Activated CD4-positive, alpha-beta T cell treated with anti-CD3 and anti-CD28 coated beads, Interleukin-2, amount 50 U/mL, for 16 hours (primary cell): ENCODE data around the gene SLC35F3.
A peak's percentile ranks its signal among the peaks of the same experiment; 100 is the strongest.

Experiments
- DNase-seq: peaks from one replicate; pipeline ENCODE4 v3.0.0-alpha.2; 2020

Gene SLC35F3

GRCh38 chr1:234330843-234331215, 426.4 kb downstream of the SLC35F3 start:
- DNase-seq: no peak

- DNase-seq: no peak
These were observed 427.0 kb downstream of the SLC35F3 start for GRCh38 chr1:234331507-234331906.

GRCh38 chr1:234336359-234336758, 431.9 kb downstream of the SLC35F3 start:
- no peak for DNase-seq

- no peak for DNase-seq
These were observed 432.8 kb downstream of the SLC35F3 start for GRCh38 chr1:234337233-234337632.

GRCh38 chr1:234340528-234340927, 436.1 kb downstream of the SLC35F3 start:
- no peak for DNase-seq

- no peak for DNase-seq
These were observed 438.3 kb downstream of the SLC35F3 start for GRCh38 chr1:234342774-234343173.

GRCh38 chr1:234345237-234345636, 440.8 kb downstream of the SLC35F3 start:
- no peak for DNase-seq

- DNase-seq: no peak
These were observed 444.5 kb downstream of the SLC35F3 start for GRCh38 chr1:234348964-234349363.

GRCh38 chr1:234355782-234356510, 451.5 kb downstream of the SLC35F3 start:
- DNase-seq: peak; percentile 23

- DNase-seq: peak; percentile 64
These were observed 452.3 kb downstream of the SLC35F3 start for GRCh38 chr1:234356615-234357269.

GRCh38 chr1:234357831-234358230, 453.4 kb downstream of the SLC35F3 start:
- no peak for DNase-seq

GRCh38 chr1:234361102-234361603, 456.7 kb downstream of the SLC35F3 start:
- no peak for DNase-seq

- DNase-seq: no peak
These were observed 458.1 kb downstream of the SLC35F3 start for GRCh38 chr1:234362558-234362957.

GRCh38 chr1:234368320-234369032, 464.0 kb downstream of the SLC35F3 start:
- peak; percentile 56 for DNase-seq

- no peak for DNase-seq
These were observed 464.6 kb downstream of the SLC35F3 start for GRCh38 chr1:234369033-234369430.

- peak; percentile 41 for DNase-seq
These were observed 465.3 kb downstream of the SLC35F3 start for GRCh38 chr1:234369784-234370183.

GRCh38 chr1:234371414-234371813, 466.9 kb downstream of the SLC35F3 start:
- DNase-seq: no peak

GRCh38 chr1:234372011-234372757, 467.7 kb downstream of the SLC35F3 start:
- DNase-seq: no peak

- DNase-seq: peak; percentile 95
These were observed 468.8 kb downstream of the SLC35F3 start, which contains the start of gene COA6 for GRCh38 chr1:234373064-234373958. COA6 (plus strand) TSS chr1:234373456; CDS start chr1:234373467, 11 bp downstream.

- DNase-seq: no peak
These were observed 469.4 kb downstream of the SLC35F3 start for GRCh38 chr1:234373959-234374254.
